Measurements from ENCODE around the gene B3GNT3.

Gene B3GNT3

DNA sequence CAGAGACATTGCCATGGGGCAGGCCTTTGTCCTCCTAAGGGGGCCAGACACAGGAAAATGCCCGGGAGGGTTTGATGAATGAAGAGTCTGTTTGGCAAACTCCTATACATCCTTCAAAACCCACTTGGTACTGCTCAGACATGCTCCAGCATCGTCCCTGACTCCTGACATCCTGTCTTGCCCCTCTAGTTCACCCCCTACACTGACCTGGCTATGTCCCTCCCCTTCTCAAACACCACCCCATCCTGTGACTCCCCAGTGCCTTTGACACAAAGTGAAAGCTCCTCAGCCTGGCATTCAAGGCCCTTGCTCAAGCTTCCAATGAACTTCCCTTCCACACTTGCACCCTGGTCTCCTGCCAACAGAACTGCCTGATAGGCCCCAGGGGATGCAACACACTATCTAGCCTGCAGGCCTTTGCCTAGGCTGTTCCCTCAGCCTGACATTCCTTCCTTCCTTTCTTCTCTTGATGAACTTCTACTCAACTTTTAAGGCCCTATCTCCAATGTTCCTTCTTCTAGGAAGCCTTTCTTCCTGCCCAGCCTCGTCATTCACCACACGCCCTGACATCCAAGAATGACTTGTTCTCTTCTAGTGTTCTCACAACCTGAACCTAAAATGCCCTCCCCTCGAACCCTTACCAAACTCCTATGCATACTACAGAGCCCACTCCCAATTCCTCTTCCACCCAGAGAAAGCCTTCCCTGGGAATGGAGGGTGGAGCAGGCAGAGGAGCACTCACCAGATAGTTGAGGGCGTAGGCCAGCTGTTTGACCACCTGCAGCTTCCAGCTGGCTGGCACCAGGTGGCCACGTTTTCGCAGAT is 40.5 kb downstream of the B3GNT3 start:
- no peak for DNase-seq

DNA sequence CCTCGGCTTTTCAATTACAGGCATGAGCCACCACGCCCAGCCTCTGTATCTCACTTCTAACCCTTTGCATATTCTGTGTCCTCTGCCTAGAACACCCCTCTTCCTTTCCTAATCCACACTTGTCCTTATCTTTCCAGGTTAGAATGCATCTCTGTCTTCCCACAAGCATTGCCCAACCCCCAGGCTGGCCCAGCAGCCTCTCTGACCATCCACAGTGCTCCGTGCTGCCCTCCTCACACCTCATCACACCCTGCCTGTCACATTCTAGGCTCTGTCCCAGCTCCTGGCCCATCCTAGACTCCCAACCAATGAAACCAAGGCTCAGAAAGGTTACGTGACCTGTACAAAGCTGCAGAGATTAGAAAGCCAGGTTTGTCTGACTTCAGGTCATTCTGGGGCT is 41.6 kb downstream of the B3GNT3 start:
- DNase-seq, result no peak

DNA sequence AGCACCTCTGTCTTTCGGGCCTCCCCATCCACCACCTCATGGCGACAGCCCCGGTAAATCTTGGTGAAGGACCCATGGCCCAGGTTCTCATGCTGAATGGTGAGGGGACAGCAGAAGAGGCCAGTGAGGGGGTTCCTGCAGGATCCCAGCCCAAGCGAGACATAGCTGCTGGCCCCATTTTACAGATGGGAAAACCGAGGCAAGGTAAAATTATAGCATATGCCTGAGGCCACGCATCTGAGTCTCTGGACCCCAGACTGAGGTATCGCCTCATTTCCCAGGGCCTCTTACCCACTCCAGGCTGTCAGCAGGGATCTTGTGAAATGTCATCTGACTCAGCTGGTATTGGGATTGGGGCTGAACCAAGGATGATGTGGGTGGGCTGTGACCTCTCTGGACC is 43.0 kb downstream of the B3GNT3 start:
- no peak for DNase-seq

DNA sequence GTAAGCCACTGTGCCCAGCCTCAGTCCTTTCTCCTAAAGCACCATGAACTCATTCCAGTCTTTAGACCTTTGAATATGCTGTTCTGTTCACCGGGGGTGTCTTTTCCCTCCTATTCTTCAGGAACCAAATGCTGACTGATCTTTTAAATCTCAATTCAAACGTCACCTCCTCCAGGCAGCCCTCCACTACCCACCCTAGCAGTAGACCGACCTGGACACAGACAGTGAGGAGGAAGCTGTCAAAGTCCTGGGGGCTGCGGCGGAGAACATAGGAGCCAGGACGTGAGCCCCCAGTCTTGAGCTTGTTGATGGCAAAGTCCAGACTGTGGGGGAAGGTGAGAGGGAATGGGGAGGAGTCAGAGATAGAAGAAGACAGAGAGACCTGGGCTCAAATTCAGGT is 45.1 kb downstream of the B3GNT3 start:
- DNase-seq, result no peak

DNA sequence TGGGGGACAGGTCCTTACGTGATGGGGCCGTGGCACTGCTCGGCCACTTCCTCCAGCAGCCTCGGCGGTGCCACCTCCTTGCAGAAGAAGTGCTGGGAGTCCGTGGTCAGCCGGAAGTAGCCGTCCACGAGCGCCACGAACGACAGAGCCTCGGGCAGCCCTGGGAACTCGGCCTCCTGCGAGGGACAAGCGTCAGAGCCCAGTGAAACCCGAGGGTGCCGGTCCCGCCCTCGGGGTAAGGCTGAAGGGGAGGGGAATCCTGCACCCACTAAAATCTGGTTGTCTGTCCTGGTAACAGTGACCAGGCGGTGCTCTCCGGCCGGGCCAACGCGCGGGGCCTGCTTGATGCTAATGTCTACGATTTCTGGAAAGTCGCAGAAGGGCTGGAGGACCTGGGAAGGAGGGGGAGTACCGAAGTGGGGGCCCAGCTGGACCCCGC is 46.5 kb downstream of the B3GNT3 start:
- no peak for DNase-seq

DNA sequence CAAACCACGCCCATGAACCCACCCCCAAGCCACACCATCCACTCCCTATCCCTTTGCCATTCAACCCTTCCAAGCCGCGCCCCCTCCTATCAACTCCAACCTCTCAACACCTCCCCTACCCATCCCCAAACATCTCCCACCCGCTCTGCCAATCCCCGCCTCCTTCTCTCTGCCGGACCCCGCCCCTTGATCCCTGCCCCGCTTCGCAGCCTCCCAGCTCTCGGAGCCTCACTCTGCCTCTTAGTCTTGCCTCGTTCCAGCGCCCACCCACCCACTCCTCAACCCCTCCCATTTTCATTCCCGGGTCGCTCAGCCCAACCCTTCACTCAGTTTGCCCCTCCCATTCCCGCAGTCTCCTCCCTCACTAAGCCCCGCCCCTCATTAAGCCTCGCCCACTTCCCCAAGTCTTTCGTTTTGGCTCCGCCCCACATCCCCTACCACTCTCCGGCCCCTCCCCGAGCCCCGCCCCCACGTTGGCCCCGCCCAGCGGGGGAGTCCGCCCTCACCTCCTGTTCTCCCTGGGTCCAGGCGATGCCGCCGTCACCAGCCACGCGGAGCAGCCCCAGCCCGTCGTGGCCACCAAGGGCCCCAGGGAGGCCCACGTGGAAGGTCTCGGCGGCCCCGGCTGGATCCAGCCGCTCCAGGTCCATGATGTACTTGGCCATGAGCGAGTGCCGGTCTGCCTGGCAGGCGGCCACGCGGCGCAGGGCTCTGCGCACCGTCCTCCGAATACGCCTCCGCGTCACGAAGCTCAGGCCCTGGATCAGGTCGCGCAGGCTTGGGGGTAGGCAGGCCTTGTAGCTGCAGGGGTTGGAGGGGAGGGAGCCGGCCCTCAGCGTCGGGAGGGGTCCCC is 47.1 kb downstream of the B3GNT3 start:
- DNase-seq, result no peak

DNA sequence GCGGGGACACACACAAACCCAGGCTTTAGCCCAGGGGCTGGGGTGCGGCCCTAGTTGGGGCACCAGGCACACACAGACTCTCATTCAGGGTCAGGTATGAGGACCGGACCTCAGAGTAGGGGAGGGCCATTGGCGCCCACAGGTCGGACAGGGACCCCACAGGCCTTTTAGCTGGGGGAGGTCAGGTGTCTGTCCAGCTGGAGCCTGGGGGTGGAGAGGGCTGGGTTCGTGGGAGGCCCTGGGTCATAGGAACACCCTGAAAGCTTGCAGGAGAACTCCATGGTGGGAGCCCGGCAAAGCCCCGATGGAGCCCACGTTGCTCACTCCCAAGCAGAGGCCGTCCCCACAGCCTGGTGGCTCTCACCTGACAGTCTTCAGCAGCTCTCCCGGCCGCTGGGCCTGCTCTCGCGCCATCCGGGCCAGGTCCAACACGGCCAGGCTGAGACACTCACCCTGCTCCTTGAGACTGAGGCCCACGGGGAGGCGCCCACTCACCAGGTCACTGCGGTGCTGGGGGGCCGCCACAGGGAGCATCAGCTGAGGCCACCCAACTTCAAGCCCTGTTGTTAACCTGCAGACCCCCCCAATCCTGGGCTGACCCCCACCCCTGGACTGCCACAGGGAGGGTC is 47.8 kb downstream of the B3GNT3 start:
- DNase-seq, result no peak

DNA sequence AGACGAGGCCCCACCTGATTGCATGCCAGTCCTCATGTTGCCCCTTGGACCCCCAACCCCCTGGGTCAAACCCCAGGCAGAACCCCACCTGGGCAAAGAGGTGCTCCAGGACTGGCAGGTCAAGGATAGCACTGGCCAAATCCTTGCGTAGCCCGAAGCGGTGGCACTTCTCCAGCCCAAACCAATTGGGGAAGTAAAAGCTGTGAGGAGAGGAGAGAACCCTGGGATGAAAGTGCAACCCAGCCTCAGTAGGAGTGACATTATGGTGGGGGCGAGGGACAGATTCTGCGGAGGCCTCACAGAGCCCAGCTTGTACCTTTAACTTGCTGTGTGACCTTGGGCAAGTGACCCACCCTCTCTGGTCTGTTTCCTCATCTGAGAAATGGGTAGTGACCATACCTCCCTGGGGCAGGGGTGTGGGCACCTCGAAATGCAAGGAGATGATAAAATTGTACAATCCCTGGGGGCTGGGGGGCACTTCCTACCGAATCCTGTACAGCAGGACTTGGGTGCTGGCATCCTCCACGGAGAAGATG is 48.4 kb downstream of the B3GNT3 start:
- DNase-seq, result no peak

DNA sequence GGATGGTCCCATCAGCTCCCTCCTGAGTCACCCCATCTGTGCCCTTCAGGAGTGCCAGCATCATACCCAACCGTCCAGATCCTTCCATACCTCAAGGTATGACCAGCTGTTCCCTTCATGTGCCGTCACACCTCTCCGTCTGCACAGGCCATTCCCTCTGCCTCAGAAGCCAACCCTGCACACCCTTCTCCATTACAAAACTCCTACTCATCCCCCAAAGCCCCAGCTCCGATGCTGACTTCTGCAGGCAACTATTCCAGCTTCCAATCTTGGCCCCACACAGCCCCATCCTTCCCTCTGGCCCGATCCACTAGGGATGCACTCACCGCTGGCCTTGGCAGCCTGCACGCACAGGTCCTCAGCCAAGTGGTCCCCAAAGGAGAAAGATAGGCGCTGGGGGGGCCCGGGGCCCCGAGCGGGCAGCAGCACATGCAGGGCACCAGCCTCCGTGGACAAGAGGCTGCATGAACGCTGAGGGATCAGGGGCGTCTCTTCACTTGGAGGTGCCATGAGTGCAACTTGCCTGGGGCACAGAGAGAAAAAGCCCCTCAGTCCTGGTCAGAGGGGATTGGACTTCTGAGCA is 49.1 kb downstream of the B3GNT3 start:
- no peak for DNase-seq

DNA sequence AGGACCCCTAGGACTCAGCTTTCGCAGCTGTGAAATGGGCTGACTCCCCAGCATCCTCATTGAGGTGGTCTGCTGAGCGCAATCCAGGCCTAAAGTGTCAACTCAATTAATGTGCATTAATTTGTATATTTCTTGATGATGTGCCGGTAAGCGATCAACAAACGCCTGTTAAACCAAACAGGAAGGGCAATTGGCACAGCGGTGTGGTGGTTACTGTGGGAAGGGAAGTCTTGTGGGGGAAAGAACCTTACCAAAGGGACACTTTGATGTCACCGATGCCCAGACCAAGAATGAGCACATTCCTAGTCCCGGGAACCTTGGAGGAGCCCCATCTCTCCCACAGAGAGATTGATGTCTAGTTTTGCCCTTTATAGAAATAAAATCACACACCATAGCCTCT is 51.2 kb downstream of the B3GNT3 start:
- no peak for DNase-seq

DNA sequence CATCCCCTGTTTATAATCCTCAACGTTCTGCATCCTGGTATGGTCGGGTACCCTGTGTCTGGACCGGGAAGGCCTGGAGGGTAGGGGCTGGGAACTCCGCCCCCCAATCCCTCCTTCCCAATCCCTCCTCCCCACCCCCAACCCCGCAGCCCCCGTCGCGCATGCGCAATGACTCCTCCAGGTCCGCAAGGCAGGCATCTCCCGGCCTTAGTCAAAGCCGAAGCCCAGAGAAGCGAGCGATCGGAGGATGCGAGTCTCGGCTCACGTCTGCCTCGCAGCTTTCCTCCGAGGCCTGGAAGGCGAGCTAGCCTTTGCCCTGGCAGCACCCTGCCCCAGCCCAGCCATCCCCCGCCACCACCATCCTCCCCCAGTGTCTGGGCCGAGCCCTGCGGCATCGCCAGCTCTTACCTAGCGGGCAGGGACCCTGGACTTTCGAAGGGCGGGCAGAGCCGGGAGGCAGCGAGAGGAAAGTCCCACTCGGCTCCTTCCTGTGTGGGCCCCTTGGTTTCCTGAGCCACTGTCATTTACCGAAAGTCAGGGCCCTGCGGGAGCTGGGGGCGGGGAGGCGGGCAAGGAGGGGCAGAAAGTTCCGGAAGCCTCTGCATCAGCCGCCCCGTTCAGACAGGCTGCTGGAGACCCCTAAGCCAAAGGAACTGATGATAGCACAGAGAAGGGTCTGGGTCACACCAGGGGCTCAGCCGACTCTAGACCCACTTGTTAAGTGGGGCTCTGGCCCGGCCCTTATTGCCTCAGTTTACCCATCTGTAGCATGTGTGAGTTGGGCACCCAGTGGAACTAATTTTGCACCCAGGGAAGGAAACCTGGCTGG is 52.8 kb downstream of the B3GNT3 start, which contains the start of gene JAK3:
TSS of gene JAK3 (minus strand) at position 445 of the 829 bp plus-strand sequence. CDS start 3,565 bp downstream, outside the sequence.
- DNase-seq, result peak; percentile 39

DNA sequence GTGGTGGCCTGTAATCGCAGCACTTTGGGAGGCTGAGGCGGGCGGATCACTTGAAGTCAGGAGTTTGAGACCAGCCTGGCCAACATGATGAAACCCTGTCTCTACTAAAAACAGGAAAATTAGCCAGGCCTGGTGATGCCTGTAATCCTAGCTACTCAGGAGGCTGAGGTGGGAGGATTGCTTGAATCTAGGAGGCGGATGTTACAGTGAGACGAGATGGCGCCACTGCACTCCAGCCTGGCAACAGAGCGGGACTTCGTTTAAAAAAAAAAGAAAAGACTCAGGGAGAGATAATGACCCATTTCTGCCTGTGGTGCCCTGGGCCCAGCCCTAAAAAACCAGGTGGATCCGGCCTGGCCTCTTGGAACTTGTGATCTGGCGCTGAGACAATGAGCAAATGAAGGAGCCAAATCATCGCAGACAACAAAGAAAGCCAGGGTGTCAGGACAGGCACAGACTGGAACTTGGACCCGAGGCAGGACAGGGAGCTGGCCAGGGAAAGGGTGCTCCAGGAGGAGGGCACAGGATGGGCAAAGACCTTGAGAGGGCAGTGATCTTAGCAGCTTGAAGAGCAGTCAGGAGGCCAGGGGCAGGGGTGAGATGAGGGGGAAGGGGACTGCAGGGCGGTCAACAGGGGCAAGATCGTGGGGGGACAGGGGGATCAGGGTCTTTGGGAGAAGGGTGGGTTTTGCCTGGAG is 53.8 kb downstream of the B3GNT3 start:
- no peak for DNase-seq

DNA sequence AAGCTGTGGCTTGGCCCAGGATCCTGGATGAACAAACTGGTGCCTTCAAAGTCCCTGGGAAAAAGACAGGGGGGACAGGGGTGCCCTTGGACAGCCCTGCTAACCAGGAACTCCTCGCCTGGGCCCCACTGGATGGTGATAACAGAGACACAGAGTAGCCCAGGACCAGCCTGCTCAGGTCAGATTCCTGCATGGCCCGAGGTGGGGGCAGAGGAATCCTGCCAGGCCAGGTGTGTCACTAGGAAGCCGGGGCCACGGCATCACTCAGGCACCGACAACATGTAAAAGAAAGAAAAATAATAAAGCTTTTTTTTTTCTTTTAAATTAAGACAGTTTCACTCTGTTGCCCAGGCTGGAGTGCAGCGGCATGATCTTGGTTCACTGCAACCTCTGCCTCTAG is 59.1 kb downstream of the B3GNT3 start:
- no peak for DNase-seq

DNA sequence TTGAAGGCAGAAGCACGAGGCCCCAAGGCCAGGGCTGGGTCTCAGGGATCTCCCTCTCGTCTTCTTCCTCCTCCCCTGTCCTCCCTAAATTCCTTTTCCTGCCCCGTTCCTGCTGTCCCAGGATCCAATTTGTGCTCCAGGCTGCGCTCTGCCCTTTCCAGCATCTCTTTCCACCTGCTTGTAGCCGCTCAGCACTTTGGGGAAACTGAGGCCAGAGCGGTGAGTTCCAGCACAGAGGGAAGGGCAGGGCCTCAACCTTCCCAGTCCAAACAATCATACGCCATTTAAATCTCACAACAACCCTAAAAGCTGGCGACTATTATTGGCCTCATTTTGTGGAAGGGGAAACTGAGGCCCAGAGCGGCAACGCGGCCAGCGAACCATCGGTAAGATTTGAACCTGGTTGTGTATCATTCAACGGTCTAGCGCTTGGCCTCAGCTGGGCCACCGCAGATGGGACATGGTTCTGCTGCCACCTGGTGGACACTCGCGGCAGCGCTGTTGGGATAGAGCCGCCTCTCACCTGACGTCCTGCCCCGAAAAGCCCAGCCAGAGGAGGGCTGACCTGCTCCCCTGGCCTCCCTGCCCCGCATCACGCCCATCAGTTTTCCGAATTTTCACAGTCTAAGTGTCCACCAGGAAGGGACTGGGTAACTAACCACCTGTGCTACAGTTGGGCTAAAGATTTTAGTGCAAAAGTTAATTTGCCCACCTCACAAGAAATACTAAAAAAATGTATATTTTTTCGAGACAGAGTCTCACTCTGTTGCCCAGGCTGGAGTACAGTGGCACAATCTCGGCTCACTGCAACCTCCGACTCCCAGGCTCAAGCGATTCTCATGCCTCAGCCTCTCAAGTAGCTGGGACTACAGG is 60.6 kb downstream of the B3GNT3 start:
- peak; percentile 79 for DNase-seq

DNA sequence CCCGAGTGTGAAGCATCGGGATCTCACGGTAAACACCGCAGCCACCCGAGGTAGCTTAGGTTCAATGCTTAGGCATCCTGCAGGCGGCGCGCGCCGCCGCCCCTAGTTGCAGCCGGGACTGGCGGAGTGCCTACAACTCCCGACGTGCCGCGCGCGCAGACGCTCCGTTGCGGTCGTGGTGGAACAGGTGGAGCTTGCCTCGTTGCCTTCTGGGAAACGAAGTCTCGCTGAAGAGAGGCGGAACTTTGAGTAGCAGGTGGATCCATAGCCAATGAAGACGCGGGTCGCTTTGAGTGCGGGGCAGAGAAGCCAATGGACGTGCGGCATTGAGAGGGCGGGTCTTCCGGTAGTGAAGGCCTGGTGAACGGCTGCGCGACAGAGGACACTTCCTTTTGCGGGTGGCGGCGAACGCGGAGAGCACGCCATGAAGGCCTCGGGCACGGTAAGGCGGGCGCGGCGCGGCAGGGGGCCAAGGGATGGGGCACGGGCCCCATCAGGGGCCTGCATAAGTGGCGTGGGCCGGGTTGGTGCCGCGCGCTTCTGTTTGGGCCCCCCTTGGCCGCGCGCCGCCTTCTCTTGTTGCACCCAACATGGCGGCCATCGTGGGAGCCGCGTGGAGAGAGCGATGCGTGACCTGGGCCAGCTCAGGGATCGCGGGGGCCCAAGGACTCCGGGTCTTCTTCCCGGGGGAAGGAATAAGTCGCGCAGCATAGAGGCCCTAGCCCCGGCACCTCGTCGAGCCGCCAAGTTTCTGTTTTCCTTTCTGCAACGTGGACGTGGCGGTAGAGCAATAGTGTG is 64.8 kb downstream of the B3GNT3 start, which contains the start of gene RPL18A:
TSS of gene RPL18A (plus strand) at position 378 of the 798 bp plus-strand sequence. CDS start at position 425, 47 bp downstream.
- DNase-seq, result peak; percentile 100

DNA sequence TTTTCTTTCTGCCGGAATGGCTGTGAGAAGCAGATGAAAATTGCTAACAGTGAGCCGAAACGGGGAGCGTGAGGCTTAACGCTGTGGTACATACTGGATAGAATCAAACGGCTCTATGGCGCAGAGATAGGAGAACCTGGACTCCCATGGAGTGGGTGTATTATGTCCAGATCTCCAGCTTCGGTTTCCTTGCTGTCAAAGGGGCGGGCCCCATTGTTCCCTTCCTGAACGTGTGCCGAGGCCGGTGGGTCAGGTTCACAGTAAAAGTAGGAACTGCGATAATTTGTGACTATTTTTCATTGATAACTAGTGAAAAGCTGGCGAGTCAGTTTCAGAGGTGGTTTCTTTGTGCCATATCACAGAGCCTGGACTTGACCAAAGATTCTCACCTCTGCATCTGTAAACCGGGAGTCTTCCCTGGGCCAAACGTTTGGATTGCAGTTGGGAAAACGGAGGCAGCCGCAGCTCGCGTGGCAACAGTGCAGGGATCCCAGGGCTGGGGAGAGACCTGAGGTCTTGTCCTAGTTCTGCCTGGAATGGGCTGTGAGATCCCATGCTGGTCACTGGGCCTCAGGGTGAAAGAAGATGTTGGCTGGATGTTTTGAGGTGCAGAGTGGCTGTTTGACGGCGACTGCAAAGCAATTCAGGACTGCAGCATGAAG is 65.5 kb downstream of the B3GNT3 start:
- DNase-seq, result peak; percentile 30

DNA sequence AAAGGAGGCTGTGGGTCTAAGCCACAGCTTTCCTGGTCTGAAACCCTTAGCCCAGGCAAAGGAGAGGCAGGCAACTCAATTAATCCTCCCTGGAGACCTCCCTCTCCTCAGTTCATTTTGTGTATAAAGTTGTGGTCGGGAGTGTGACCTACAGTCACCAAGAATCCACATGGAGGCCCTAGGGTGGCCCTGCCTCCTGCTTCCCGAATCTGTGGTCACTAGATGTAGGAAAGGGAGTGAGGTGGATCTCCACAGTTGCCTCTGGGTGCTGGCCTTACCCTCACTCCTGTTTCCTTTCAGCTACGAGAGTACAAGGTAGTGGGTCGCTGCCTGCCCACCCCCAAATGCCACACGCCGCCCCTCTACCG is 66.0 kb downstream of the B3GNT3 start:
- no peak for DNase-seq

DNA sequence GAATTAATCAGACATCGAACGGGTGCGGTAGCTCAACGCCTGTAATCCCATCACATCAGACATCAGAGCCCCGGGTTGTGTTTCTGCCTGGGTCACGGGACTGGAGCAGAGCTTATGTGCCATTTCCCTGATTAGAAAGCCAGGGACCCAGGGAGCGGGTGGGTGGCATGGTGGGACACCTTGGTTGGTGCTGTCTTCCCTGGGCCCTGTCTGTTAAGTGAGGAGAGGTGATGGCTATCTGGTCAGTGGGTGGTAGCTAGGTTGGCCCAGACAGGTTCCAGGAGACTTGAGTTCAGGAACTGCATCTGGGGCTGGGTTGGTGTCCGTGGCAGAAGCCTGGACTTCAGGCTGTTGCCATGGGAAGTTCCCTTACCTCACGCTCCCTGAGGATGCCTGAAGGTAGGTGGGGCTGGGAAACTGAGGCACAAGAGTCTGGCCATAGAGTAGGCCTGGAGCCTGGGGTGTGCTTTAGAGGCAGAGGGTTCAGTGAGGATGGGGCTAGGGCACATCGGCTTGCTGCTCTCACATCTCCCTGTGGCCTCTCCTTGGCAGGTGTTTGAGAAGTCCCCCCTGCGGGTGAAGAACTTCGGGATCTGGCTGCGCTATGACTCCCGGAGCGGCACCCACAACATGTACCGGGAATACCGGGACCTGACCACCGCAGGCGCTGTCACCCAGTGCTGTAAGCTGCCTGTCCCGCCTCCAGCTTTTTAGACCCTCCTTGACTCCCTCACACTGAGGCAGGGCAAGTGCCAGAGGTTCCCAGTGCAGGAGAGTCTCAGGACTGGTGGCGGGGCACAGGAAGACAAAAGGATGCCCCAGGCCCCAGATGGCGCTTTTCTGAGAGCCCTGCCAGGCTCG is 66.8 kb downstream of the B3GNT3 start:
- no peak for DNase-seq
